T-helper 1 cell (primary cell): ENCODE measurements around the gene CAD.
"Not testable (repeated sequence)": the region's sequence is repeated elsewhere in the genome, so short reads cannot be mapped to it uniquely, and the experiment has no call there.

Experiments
- DNase-seq, 5 donors: peaks; one replicate each; pipeline ENCODE4 v3.0.0-alpha.2; 2012 to 2020
- total RNA-seq, 4 donors: gene quantifications; one replicate each; lab custom pipeline; 2026; lab: John Stamatoyannopoulos, UW

The CAD gene
- 43.6 to 83.7 (median 63.7) reads per million in 4 donors for total RNA-seq

- DNase-seq = peak; percentile 72 to 88 (median 78)
Measured at GRCh38 chr2:27217173-27218121, at the start of gene CAD. Gene CAD, plus strand, starts transcription at chr2:27217369. Its CDS starts 183 bp downstream, at chr2:27217552.

GRCh38 chr2:27170581-27171337, 46.4 kb upstream of the CAD start:
- DNase-seq = no peak

- no peak for DNase-seq
Measured at GRCh38 chr2:27171351-27171848, 45.8 kb upstream of the CAD start.

GRCh38 chr2:27174638-27175037, 42.5 kb upstream of the CAD start:
- DNase-seq = no peak

- DNase-seq = no peak
Measured at GRCh38 chr2:27175330-27175729, 41.8 kb upstream of the CAD start.

GRCh38 chr2:27175781-27176180, 41.4 kb upstream of the CAD start:
- not testable (repeated sequence) for DNase-seq

GRCh38 chr2:27177441-27178351, 39.5 kb upstream of the CAD start:
- DNase-seq = no peak

GRCh38 chr2:27178469-27178868, 38.7 kb upstream of the CAD start:
- DNase-seq = no peak

- no peak for DNase-seq
Measured at GRCh38 chr2:27179344-27180000, 37.7 kb upstream of the CAD start.

GRCh38 chr2:27182346-27182745, 34.8 kb upstream of the CAD start:
- no peak for DNase-seq

GRCh38 chr2:27184115-27184514, 33.1 kb upstream of the CAD start:
- DNase-seq = no peak

- no peak for DNase-seq
Measured at GRCh38 chr2:27185331-27186026, 31.7 kb upstream of the CAD start.

GRCh38 chr2:27186613-27187345, 30.4 kb upstream of the CAD start:
- no peak for DNase-seq

- no peak for DNase-seq
Measured at GRCh38 chr2:27189989-27190388, 27.2 kb upstream of the CAD start.

GRCh38 chr2:27191070-27191829, 25.9 kb upstream of the CAD start:
- DNase-seq = peak in 2 of 5 donors; percentile 29 to 30

- no peak for DNase-seq
Measured at GRCh38 chr2:27194538-27195354, 22.4 kb upstream of the CAD start.

GRCh38 chr2:27195799-27196198, 21.4 kb upstream of the CAD start:
- DNase-seq = not testable (repeated sequence)

GRCh38 chr2:27198068-27198467, 19.1 kb upstream of the CAD start:
- DNase-seq = not testable (repeated sequence)

GRCh38 chr2:27198627-27199026, 18.5 kb upstream of the CAD start:
- DNase-seq = no peak
